ENCODE data around the gene ELOVL3. TPM values are rescaled to one million over a fixed set of nuclear protein-coding genes. Genes with fewer than 3 reads are reported as not detected.

ELOVL3 gene
- total and polyA plus RNA-seq, 2 experiments from 2014 or later = 0.59 TPM; not detected in 1

GRCh38 chr10:102185272-102185671 is 40.8 kb upstream of the ELOVL3 start:
- DNase-seq (ENCODE audit: low spot score) = no peak
- Histone ChIP-seq H3K27ac (ENCODE audit: low read depth) (no peak overlapping the region), H3K9me2 (ENCODE audit: insufficient read depth) (no peaks in the 10 kb centered on the region), H3K36me3 (ENCODE audit: insufficient read depth) (no peaks in the 10 kb centered on the region; the same call in 1 of the 2 replicates), H4K20me1 (replicated peaks; ENCODE audit: insufficient read depth) (no peaks in the 10 kb centered on the region), H3K4me2 (no peak overlapping the region), H2AFZ (no peak overlapping the region), H3K27me3 (ENCODE audit: insufficient read depth) (no peaks in the 10 kb centered on the region), H3K4me1 (ENCODE audit: insufficient read depth) (no peaks in the 10 kb centered on the region), H3K4me3 (no peak overlapping the region), H3K79me2 (replicated peaks; ENCODE audit: insufficient read depth) (no peaks in the 10 kb centered on the region), H3F3A (replicated peaks; ENCODE audit: low read depth) (no peaks in the 10 kb centered on the region)
- H3K36me3 Mint-ChIP-seq (ENCODE audit: low read depth) = peaks cover 7% of the 10 kb centered on the region; the same call in 2 of the 3 replicates
- H3K27ac Mint-ChIP-seq = no peak overlapping the region
- TF ChIP-seq NANOG (IDR thresholded peaks at IDR 0.05; ENCODE audit: borderline replicate concordance) (no peak), CREB1 (CRISPR knock-in tag; IDR thresholded peaks at IDR 0.05; ENCODE audit: low read depth) (no peak), STAT1 (IDR thresholded peaks at IDR 0.05; ENCODE audit: unreplicated experiment) (no peak), ZNF331 (CRISPR knock-in tag; IDR thresholded peaks at IDR 0.05; ENCODE audit: low read depth) (no peak), ZNF114 (CRISPR knock-in tag; IDR thresholded peaks at IDR 0.05) (no peak), EZH2 (IDR thresholded peaks at IDR 0.05; ENCODE audit: low read depth, unreplicated experiment) (no peak), ZNF462 (CRISPR knock-in tag; IDR thresholded peaks at IDR 0.05) (no peak), POLR2AphosphoS5 (IDR thresholded peaks at IDR 0.05; ENCODE audit: low read depth) (no peak), ETS1 (IDR thresholded peaks at IDR 0.05) (no peak), CTCF (conservative IDR thresholded peaks at IDR 0.05; ENCODE audit: low read depth in 2 of 2) (no peak), EZH2phosphoT487 (IDR thresholded peaks at IDR 0.05; ENCODE audit: unreplicated experiment) (no peak), JUNB (IDR thresholded peaks at IDR 0.05; ENCODE audit: unreplicated experiment) (no peak), REST (IDR thresholded peaks at IDR 0.05; ENCODE audit: unreplicated experiment) (no peak)
- no peaks in the 10 kb centered on the region for H3K4me1 Mint-ChIP-seq
- no peak overlapping the region for H3K4me3 Mint-ChIP-seq
- peaks cover 59% of the 10 kb centered on the region for H3K9me3 Mint-ChIP-seq
- peaks cover 4% of the 10 kb centered on the region for H3K27me3 Mint-ChIP-seq (ENCODE audit: insufficient read depth, low read depth, poor library complexity)
- no peak for ATAC-seq

All from GM23338 (cell line).